ENCODE data around the gene LHFPL5.

DNA sequence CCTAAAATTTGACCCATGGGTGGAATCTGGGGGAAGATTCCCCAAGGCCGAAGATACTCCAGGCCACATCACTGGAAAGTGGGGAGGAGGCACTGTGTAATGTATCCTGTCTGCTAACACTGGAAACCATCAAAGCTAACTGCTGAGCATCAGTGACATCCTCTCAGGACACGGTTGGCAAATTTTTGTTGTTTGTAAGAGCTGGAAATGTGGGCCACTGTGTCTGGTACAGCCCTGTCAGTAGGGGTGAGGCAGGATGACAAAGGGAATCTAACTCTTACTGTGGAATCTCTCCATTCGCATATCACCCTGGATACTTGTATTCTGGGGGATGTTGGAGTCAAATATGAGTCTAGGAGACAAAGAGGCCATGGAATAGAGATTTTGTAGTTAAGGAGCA, 45.7 kb upstream of the LHFPL5 start:
- TF ChIP-seq, protein P1, sequence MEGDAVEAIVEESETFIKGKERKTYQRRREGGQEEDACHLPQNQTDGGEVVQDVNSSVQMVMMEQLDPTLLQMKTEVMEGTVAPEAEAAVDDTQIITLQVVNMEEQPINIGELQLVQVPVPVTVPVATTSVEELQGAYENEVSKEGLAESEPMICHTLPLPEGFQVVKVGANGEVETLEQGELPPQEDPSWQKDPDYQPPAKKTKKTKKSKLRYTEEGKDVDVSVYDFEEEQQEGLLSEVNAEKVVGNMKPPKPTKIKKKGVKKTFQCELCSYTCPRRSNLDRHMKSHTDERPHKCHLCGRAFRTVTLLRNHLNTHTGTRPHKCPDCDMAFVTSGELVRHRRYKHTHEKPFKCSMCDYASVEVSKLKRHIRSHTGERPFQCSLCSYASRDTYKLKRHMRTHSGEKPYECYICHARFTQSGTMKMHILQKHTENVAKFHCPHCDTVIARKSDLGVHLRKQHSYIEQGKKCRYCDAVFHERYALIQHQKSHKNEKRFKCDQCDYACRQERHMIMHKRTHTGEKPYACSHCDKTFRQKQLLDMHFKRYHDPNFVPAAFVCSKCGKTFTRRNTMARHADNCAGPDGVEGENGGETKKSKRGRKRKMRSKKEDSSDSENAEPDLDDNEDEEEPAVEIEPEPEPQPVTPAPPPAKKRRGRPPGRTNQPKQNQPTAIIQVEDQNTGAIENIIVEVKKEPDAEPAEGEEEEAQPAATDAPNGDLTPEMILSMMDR (IDR thresholded peaks at IDR 0.05; ENCODE audit: borderline replicate concordance, extremely low read depth, low read length, poor library complexity, severe bottlenecking), result no peak
- TF ChIP-seq EZH2 (IDR thresholded peaks at IDR 0.05; ENCODE audit: borderline replicate concordance, low read depth, low read length, severe bottlenecking), result no peak

Data from DND-41 (cell line).